GM11168 (cell line): ENCODE data around the gene C2orf15.

Experiments
- in situ Hi-C: fragments of 300-500 bp; cut with MboI; formaldehyde crosslinking; loops from one replicate; pipeline ENCODE4 v1.12.0; 2022; ENCODE audit warnings: low sequenced_read_pairs; ENCODE audit not compliant: unreplicated experiment

C2orf15 gene

DNA sequence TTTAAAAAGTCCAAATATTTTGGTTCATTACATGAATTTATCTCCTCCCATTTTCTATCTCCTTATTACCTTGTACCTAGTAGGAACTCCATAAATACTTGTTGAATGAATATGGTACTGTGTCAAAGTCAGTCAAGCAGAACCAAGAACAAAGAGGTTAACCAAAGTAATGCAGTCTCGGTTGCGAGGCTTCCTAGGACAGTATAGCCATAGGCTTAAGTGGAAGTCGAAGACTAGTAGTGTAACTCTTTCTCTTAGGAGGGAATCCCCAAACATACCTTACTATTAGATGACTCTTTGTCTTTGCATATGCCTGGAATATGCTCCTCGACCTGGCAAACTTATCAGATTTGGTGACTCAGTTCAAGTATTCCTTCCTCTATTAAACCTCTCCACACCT lies 18.1 kb downstream of the C2orf15 start:
- in situ Hi-C loops = no loop called here

DNA sequence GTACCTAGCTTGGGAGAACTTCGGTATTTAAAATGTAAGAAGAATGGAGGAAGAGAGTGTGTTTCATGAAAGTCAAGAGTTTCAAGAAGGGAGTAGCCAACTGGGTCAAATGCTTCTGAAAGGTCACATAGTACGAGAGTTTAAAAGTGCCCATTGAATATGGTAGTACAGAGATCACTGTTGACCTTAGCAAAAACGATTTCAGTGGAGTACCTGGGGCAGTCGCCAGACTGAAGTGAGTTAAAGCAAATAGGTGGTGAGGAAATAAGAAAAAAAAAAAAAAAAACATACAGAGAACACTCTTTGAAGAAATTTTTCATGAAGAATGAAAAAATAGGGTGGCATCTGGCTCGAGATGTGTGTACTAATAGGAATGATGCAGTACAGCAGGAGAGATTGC lies 24.7 kb downstream of the C2orf15 start:
- in situ Hi-C loops = no loop called here

DNA sequence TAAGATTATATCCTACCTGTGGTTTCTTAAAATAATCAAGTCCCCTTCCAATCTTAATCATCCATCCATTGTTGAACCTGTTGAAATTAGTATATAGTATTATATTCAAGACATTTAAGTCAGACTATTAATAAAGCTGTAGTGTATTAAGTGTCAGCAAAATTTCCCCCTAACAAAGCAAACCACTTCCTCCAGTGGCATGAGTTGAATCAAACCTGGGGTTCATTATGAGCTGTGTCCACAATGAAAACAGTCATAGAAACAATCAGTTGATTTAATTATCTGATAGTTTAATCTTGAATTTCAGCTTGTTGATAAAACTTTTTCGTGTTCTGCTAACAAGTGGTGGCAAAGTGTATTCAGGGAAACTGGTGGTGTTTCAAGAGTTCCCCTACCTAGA lies 28.0 kb downstream of the C2orf15 start:
- in situ Hi-C loops = no loop called here

DNA sequence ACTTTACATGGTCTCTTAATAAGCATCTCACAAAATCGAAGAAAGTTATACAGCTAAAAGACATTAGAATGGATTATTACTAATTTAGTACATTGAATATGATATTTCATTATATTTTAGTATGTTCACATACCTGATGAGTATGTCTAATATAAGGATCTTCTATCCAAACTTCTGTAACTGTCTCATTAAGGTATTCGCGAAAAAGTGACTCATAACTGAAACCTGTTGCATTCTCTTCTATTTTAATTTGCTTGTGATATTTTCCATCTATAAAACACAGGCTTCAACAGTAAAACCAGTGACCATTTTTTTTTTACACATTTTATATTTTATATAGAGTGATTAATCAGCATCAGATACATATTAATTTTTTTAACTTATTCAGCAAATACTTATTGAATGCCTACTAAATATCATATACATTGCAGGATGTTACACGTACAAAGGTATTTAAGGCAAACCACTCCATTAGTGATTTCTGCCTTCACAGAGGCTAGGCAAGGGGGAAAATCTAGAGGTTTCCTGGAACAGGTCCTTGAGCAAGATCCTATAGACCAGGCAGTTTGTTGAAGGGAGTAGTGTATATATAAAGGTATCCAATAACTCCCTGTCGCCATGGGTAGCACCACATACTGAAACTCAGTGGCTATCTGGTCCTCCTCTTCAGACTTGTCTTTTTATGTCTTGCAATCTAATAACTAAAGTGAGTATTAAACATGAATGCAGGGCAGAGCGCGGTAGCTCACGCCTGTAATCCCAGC lies 30.1 kb downstream of the C2orf15 start:
- in situ Hi-C loops = no loop called here

DNA sequence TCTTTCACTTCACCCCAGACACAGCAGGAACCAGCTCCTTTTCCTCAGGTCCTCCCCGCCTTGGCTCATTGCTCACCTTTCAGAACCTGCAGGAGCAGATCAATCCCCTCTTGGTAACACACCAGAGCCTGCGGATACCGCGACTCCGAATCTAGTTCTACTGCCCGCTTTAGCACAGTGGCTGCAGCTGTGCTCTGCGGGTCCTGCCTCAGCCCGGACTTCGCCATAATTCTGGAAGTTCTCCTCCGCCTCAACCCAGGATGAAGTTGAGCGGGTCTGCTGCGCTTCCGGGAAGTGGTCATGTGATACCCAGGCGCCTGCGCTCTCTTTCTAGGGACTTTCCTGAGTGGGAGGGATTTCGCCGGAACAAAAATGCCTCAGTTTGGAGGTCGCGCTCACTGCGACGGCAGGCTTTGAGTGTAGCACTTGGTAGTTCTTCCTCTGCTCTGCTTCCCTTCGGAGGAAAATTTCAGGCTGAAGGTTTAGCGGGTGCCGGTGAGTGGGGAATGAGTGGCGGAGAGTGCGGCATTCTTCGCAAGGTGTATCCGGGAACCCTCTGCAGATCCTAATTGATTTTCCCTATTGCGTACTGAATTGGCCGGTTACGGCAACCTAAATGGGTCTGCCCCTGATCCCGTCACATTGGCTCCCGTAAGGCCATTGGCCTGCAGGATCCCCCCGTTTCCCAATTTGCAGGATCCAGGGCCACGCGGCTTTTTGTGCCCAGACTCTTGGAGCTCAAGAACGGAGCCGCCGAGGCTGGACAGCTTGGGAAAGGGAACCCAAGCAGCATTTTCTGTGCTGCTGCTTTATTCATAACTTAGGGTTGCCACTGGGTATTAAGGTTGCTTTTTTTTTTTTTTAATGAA lies 39.5 kb downstream of the C2orf15 start, which contains the start of the genes MITD1 and MRPL30:
Gene MITD1 (minus strand): TSS at position 304 of the 869 bp plus-strand sequence. CDS start 77 bp downstream, at position 227.
Gene MRPL30 (plus strand): TSS at position 430 of the 869 bp plus-strand sequence. CDS start 5,020 bp downstream, outside the sequence.
- in situ Hi-C loops = loop anchor here (25.0 kb wide), 1 partner anchor 306 kb away; the partner anchor contains the start of gene REV1

DNA sequence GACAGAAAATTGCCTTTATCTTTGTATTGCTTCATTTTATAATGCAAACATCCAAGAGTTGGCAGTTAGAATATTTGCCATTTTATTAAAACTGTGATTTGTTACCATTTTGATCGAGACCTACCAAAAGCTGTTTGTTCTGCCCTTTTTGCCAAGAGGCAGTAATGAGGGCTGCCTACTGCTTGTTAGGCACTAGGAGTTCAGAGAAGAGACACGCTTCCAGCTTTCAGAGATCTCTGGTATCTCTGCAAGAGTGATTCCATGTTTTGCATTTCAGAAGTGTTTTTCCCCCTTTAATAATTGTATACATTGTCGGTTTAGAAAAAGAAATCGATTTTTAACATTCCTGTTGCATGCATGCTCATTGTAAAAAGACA lies 40.1 kb downstream of the C2orf15 start:
- in situ Hi-C loops = loop anchor here (25.0 kb wide), 1 partner anchor 306 kb away; the partner anchor contains the start of gene REV1

DNA sequence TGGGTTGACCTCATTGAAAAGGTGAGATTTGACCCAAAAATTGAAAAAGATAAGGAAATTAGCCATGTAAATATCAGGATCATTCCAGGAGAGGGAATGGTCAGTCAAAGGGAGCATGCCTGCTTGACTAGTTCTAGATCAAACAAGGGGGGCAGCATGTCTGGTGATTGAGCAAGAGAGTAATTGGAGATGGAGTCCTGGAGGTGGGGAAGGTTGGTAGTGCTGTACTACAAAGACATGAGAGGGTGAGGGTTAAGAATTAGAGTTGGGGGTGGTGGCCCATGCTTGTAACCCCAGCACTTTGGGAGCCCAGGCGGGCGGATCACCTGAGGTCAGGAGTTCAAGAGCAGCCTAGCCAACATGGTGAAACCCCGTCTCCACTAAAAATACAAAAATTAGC lies 41.5 kb downstream of the C2orf15 start:
- in situ Hi-C loops = loop anchor here (25.0 kb wide), 1 partner anchor 304 kb away; the partner anchor contains the start of gene REV1

DNA sequence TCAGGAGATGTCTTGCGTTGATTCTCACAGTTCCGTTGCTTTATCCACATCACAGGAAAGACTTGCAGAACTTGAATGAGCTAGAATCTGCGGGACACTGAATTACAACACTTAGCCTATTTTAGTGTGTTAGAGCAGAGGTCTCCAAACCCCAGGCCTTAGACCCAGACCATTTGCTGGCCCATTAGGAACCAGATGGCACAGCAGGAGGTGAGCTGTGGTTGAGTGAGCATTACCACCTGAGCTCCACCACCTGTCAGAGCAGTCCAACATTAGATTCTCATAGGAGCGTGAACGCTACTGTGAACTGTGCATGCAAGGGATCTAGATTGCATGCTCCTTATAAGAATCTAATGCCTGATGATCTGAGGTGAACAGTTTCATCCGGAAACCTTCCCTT lies 43.3 kb downstream of the C2orf15 start:
- in situ Hi-C loops = loop anchor here (25.0 kb wide), 1 partner anchor 302 kb away; the partner anchor contains the start of gene REV1

DNA sequence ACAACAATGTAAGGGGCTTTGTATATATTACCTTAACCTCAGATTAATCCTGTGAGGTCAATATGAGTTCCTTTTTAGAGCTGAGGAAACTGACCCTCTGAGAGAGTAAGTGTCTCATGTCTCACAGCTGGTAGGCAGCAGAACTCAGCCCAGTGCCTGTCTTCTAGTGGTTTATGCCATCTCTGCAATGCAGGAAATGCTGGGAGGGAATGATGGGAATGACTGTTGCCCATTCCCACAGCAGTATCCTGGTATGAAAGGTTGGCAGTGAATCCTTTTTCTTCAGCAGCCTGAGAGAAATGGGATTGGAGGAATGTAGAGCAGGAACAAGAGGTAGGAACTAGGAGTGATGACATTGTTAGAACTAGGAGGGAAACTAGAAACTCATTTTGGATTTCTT lies 45.5 kb downstream of the C2orf15 start:
- in situ Hi-C loops = loop anchor here (25.0 kb wide), 1 partner anchor 300 kb away; the partner anchor contains the start of gene REV1

DNA sequence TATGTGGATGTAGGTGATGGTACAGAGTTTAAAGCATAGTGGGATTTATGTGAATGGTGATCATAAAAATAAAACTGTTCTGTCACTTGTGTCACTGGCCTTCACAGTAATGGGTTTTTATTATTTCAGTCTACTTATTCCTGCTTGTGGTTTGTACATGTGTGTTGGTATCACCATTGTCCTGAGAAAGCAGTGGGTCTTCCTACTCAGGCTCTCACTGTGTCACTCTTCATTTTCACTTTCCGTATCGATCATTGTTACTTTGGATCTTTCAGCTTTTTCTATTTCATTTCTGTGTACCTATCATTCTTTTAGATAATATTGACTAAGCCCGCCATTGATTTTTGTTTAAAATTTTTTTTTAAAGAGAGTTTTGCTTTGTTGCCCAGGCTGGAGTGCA lies 46.9 kb downstream of the C2orf15 start:
- in situ Hi-C loops = loop anchor here (25.0 kb wide), 1 partner anchor 299 kb away; the partner anchor contains the start of gene REV1

DNA sequence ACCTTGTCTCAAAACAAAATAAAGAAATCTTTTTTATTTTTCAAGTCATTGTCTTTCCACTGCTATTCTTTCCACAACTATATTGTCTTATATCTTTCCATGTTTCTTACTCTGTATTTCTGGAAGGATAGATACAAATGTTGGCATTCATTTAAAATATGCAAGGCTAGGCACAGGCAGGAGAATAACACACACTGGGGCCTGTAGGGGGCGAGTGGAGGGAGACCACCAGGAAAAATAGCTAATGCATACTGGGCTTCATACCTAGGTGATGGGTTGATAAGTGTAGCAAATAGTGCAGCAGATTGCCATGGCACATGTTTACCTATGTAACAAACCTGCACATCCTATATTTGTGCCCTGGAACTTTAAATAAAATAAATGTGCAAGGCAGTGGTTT lies 49.0 kb downstream of the C2orf15 start:
- in situ Hi-C loops = loop anchor here (25.0 kb wide), 1 partner anchor 297 kb away; the partner anchor contains the start of gene REV1

DNA sequence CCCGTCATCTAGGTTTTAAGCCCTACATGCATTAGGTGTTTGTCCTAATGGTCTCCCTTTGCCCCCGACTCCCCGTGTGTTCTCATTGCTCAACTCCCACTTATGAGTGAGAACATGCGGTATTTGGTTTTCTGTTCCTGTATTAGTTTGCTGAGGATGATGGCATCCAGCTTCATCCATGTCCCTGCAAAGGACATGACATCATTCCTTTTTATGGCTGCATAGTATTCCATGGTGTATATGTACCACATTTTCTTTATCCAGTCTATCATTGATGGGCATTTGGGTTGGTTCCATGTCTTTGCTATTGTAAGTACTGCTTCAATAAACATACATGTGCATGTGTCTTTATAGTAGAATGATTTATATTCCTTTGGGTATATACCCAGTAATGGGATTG lies 50.9 kb downstream of the C2orf15 start:
- in situ Hi-C loops = loop anchor here (25.0 kb wide), 1 partner anchor 295 kb away; the partner anchor contains the start of gene REV1

DNA sequence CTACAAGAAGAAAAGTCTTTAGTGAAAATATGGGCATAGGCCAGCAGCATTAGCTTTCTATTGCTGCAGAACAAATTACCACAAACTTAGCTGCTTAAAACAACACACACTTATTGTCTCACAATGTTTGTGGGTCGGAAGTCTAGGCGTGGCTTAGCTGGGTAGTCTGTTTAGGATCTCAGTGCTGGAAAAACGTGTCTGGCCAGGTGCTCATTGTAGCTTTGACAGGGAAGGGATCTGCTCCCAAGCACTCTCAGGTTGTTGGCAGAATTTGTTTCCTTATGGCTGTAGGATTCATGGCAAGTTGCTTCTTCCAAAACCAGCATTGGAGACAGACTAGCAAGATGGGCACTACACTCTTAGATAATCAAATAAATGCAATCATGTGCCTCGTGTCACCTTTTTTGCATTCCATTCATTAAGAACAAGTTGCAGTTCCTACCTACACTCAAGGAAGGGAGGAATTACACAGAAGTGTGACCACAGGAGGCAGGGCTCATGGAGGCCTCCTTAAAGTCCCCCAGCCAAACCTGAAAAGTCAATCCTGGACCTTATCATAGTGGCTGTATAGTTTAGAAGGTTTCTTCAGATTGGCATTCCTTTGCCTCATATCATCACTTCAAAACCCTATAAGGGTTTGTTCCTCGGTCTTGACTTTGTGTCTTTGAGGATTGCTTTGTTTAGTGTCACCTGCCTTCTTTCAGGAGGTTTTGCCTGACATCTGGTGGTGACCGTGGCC lies 56.8 kb downstream of the C2orf15 start:
- in situ Hi-C loops = loop anchor here (25.0 kb wide), 1 partner anchor 289 kb away; the partner anchor contains the start of gene REV1

DNA sequence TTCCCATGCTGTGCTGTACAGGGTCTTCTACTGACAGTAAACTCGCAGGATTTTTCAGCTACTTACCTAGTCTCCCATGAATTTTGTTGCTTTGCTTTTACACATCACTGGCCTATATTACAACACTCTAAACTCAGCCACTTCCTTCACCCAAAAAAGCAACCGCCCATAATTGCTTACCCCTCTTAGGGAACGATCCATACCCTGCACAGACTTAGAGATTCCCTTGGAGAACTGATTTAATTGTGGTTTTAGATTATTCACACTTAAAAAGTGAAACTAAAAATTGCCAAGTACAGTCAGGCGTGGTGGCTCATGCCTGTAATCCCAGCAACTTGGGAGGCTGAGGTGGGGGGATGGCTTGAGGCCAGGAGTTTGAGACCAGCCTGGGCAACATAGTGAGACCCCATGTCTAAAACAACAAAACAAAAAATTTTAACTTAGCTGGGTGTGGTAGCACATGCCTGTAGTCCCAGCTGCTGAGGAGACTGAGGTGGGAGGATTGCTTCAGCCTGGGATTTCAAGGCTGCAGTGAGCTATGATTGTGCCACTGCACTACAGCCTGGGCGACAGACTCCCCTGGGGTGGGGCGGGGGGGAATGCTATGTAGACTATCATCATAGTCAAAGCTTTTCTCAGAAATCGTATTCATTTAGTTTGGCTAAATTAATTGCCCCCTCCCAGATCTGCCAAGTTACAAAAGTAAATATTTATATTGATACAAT lies 58.7 kb downstream of the C2orf15 start:
- in situ Hi-C loops = no loop called here
